ENCODE results near the gene OPA1. TPM values are rescaled to one million over a fixed set of nuclear protein-coding genes. Genes with fewer than 3 reads are reported as not detected.

The OPA1 gene
- total and polyA plus RNA-seq, 2 of the 8 experiments (the other 6 are each of a cell fraction or from before 2014, with no cell fraction given), result 20.3 to 109 TPM

DNA sequence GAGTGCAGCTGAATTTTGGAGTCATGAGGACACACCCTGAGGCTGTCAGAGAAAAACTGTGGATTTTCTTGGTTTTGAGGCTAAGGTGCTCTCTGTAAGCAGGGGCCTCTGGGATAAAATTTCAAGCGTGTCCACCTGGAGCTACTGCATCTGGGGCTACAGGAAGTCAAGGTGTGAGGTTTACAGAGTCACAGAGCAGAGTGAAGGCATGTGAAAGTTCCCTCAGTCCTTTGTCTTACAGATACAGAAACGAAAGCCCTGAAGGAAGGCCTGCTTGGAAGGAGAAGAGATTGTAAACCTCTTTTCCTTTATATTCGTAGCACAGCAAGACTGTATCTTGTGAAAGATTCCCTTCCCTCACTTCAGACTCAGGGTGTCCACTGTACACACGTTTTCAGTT lies 138.6 kb downstream of the OPA1 start (continued):
- TF ChIP-seq CHD7 (IDR thresholded peaks at IDR 0.05; ENCODE audit: insufficient replicate concordance, low read length) (no peak), SP1 (IDR thresholded peaks at IDR 0.05; ENCODE audit: low read depth, low read length) (no peak), TAF1 (IDR thresholded peaks at IDR 0.05; ENCODE audit: low read depth, low read length) (no peak), SIN3A (conservative IDR thresholded peaks at IDR 0.05 in 1 of 2, IDR thresholded peaks at IDR 0.05 in 1 of 2; ENCODE audit: low read depth in 1 of 2, low read length in 2 of 2) (no peak), JUND (IDR thresholded peaks at IDR 0.05; ENCODE audit: low read length) (no peak), CBX5 (IDR thresholded peaks at IDR 0.05; ENCODE audit: low read depth, low read length) (no peak)
- TF ChIP-seq, protein P1, sequence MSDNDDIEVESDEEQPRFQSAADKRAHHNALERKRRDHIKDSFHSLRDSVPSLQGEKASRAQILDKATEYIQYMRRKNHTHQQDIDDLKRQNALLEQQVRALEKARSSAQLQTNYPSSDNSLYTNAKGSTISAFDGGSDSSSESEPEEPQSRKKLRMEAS (IDR thresholded peaks at IDR 0.05), result peak; percentile 45; the same call in 1 of the 2 replicates
- TF ChIP-seq, protein P2, sequence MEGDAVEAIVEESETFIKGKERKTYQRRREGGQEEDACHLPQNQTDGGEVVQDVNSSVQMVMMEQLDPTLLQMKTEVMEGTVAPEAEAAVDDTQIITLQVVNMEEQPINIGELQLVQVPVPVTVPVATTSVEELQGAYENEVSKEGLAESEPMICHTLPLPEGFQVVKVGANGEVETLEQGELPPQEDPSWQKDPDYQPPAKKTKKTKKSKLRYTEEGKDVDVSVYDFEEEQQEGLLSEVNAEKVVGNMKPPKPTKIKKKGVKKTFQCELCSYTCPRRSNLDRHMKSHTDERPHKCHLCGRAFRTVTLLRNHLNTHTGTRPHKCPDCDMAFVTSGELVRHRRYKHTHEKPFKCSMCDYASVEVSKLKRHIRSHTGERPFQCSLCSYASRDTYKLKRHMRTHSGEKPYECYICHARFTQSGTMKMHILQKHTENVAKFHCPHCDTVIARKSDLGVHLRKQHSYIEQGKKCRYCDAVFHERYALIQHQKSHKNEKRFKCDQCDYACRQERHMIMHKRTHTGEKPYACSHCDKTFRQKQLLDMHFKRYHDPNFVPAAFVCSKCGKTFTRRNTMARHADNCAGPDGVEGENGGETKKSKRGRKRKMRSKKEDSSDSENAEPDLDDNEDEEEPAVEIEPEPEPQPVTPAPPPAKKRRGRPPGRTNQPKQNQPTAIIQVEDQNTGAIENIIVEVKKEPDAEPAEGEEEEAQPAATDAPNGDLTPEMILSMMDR (IDR thresholded peaks at IDR 0.05; ENCODE audit: control extremely low read depth in 1 of 3, insufficient read depth in 1 of 3, low read depth in 1 of 3, low read length in 3 of 3), result no peak

Data from H1 (cell line).